Measurements from ENCODE around the gene AK4.
"Not testable (repeated sequence)": the region's sequence is repeated elsewhere in the genome, so short reads cannot be mapped to it uniquely, and the experiment has no call there.

Gene AK4

GRCh38 chr1:65148178-65148547 is at the start of gene AK4:
Gene AK4 (plus strand): TSS chr1:65148203. CDS start chr1:65148408, 205 bp downstream.
- H3K27ac ChIP-seq = peak within 1 kb of the TSS; percentile 52
- DNase-seq (ENCODE audit: low read depth, low spot score) = not testable (repeated sequence)

- DNase-seq (ENCODE audit: low read depth, low spot score) = no peak
- H3K27ac ChIP-seq = no peak overlapping the region
These were observed 44.2 kb upstream of the AK4 start for GRCh38 chr1:65103807-65104206.

GRCh38 chr1:65104854-65105534 is 43.0 kb upstream of the AK4 start:
- no peak overlapping the region for H3K27ac ChIP-seq
- DNase-seq (ENCODE audit: low read depth, low spot score) = no peak

DNA sequence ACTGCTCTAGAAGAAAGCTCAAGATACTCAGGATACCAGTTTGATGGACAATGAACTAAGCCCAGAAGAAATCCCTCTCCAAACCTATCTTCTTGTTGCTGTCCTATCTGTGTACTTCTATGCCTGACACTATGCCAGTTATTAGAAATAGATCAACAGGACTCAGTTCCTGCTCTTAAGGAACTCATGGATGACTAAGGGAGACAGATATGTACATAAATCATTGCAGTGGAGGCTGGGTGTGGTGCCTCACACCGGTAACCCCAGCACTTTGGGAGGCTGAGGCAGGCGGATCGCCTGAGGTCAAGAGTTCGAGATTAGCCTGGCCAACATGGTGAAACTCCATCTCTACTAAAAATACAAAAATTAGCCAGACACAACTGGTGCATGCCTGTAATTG is 42.4 kb upstream of the AK4 start:
- H3K27ac ChIP-seq = no peak overlapping the region
- peak; percentile 18 for DNase-seq (ENCODE audit: low read depth, low spot score)

GRCh38 chr1:65108025-65108642 is 39.9 kb upstream of the AK4 start:
- DNase-seq (ENCODE audit: low read depth, low spot score) = no peak
- no peak overlapping the region for H3K27ac ChIP-seq

DNA sequence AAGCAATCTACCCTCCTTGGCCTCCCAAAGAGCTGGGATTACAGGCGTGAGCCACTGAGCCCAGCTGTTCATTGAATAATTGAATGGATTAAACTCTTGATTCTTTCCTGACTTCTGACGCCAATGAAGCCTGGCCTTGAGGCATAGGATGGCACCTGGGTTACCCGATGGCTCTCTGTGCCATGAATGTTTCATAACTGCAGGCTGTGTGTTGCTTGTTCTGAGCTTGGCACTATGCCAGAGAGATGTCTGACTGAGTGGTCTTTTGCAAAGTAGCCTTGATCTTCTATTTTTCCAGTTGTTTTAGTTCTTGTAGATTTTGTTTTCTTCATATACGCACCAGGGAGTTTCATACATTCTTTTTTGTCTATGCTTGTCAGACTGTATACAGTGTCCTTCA is 38.5 kb upstream of the AK4 start:
- no peak for DNase-seq (ENCODE audit: low read depth, low spot score)
- no peak overlapping the region for H3K27ac ChIP-seq

- H3K27ac ChIP-seq = no peak overlapping the region
- no peak for DNase-seq (ENCODE audit: low read depth, low spot score)
These were observed 35.2 kb upstream of the AK4 start for GRCh38 chr1:65112811-65113210.

GRCh38 chr1:65113298-65113697 is 34.7 kb upstream of the AK4 start:
- no peak overlapping the region for H3K27ac ChIP-seq
- DNase-seq (ENCODE audit: low read depth, low spot score) = no peak

DNA sequence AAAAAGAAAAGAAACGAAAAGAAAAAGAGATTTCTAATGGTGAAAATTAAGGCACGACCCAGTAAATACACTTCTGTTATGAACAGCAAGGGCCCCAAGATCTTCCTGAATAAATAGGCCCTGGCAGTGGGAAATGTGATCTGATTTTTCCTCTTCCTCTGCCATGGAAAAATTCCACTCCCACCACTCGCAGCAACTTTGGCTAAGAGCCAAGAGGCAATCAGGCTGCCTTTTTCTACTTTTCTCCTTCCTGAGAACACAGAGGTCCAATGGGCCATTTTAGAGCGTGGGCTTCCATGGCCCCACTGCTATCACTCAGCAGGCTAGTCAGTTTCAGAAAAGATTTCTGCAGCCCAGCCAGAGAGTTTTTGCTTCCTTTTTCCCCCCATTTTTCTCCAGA is 33.7 kb upstream of the AK4 start:
- DNase-seq (ENCODE audit: low read depth, low spot score) = no peak
- no peak overlapping the region for H3K27ac ChIP-seq

DNA sequence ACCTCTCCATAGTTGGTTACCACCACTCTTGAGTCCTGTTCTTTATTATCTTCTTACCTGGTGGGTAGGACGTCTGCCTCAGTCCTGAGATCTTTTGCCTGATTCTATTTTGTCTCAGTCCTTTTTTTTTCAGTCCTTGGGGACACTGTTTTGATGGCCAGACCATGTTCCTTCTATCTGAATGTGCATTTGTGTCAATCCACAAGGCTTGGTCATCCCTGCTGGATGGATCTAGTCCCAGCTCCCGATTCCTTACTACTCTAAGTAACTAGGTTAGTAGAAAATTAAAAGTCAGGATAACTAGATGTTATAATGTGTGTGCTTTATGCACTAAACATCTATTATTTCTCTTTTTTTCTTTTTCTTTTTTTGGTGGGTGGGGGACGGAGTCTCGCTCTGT is 28.1 kb upstream of the AK4 start:
- H3K27ac ChIP-seq = no peak overlapping the region
- DNase-seq (ENCODE audit: low read depth, low spot score) = no peak

GRCh38 chr1:65129104-65129503 is 18.9 kb upstream of the AK4 start:
- H3K27ac ChIP-seq; DNase-seq (ENCODE audit: low read depth, low spot score): not testable (repeated sequence)

GRCh38 chr1:65138524-65138923 is 9.5 kb upstream of the AK4 start:
- no peak for DNase-seq (ENCODE audit: low read depth, low spot score)
- H3K27ac ChIP-seq = no peak overlapping the region

GRCh38 chr1:65139793-65140192 is 8.2 kb upstream of the AK4 start:
- DNase-seq (ENCODE audit: low read depth, low spot score); H3K27ac ChIP-seq: not testable (repeated sequence)

GRCh38 chr1:65141394-65141793 is 6.6 kb upstream of the AK4 start:
- H3K27ac ChIP-seq = peak overlapping the region; percentile 18
- peak; percentile 29 for DNase-seq (ENCODE audit: low read depth, low spot score)

GRCh38 chr1:65141918-65142317 is 6.1 kb upstream of the AK4 start:
- no peak for DNase-seq (ENCODE audit: low read depth, low spot score)
- peak overlapping the region; percentile 18 for H3K27ac ChIP-seq

DNA sequence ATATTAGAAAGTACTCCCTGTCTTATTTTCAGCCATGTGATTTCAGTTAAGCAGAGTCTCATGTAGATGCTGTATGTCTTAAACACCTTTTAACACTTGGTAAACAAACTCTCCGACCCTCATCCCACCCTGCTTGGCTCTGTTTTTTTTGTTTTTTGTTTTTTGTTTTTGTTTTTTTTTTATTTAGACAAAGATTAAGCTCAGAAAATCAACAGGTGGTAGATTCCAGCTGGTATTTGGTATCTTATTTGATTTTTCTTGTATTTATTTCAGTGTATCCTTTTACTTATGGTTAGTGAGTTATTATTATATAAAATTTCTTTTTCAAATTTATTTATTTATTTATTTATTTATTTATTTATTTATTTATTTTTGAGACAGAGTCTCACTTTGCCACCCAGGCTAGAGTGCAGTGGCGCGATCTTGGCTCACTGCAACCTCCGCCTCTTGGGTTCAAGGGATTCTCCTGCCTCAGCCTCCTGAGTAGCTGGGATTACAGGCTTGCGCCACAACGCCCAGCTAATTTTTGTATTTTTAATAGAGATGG is 4.8 kb upstream of the AK4 start:
- not testable (repeated sequence) for H3K27ac ChIP-seq; DNase-seq (ENCODE audit: low read depth, low spot score)

DNA sequence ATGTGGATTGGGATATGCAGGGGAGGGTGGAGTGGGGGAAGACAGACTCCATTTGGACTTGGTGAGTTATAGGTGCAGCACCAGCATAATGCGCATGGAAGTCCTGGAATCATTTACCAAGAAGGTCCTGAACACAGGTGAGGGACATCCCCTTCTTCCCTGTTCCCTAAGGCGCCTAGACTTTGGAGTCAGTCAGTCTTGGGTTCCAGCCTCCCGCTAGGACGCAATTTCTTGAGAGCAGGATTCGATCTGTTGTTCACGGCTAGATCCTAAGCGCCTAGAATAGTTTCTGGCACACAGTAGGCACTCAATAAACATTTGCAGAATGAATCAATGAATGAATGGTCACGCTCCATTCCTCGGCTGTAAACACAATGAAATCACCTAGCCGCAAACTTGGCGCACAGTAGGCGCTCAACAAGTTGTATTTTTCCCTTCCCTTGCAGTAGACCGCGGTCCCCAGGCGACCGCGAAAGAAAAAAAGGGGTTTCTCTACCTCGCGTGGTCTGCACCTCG is 1.0 kb upstream of the AK4 start:
- no peak for DNase-seq (ENCODE audit: low read depth, low spot score)

GRCh38 chr1:65147424-65148177 is 402 bp upstream of the AK4 start:
- H3K27ac ChIP-seq = peak overlapping the region; percentile 52
- no peak for DNase-seq (ENCODE audit: low read depth, low spot score)

More for the DNA sequence above, 1.0 kb upstream of the AK4 start:
- H3K27ac ChIP-seq = peak overlapping the region; percentile 52

- peak overlapping the region; percentile 52 for H3K27ac ChIP-seq
- no peak for DNase-seq (ENCODE audit: low read depth, low spot score)
These were observed 746 bp downstream of the AK4 start for GRCh38 chr1:65148548-65149350.

Data from epithelial cell of prostate (primary cell).